ENCODE measurements around the gene MTFR1L.

MTFR1L gene

GRCh38 chr1:25819491-25820246, at the start of gene MTFR1L:
TSS of gene MTFR1L (plus strand) at chr1:25819954. CDS start at chr1:25823105, 3,151 bp downstream.
- peak; percentile 89 for DNase-seq (ENCODE audit: low spot score)

GRCh38 chr1:25770541-25771220, 49.1 kb upstream of the MTFR1L start:
- no peak for DNase-seq (ENCODE audit: low spot score)

GRCh38 chr1:25771221-25772114, 48.3 kb upstream of the MTFR1L start:
- peak; percentile 82 for DNase-seq (ENCODE audit: low spot score)

GRCh38 chr1:25772164-25772563, 47.6 kb upstream of the MTFR1L start:
- DNase-seq (ENCODE audit: low spot score) = no peak

- DNase-seq (ENCODE audit: low spot score) = no peak
Measured at GRCh38 chr1:25772692-25773245, 47.0 kb upstream of the MTFR1L start.

GRCh38 chr1:25773441-25774125, 46.2 kb upstream of the MTFR1L start:
- DNase-seq (ENCODE audit: low spot score) = no peak

- DNase-seq (ENCODE audit: low spot score) = no peak
Measured at GRCh38 chr1:25774206-25774803, 45.4 kb upstream of the MTFR1L start.

- DNase-seq (ENCODE audit: low spot score) = no peak
Measured at GRCh38 chr1:25774921-25775771, 44.6 kb upstream of the MTFR1L start.

GRCh38 chr1:25779388-25779787, 40.4 kb upstream of the MTFR1L start:
- DNase-seq (ENCODE audit: low spot score) = no peak

- DNase-seq (ENCODE audit: low spot score) = no peak
Measured at GRCh38 chr1:25779894-25780293, 39.9 kb upstream of the MTFR1L start.

GRCh38 chr1:25780318-25781129, 39.2 kb upstream of the MTFR1L start:
- DNase-seq (ENCODE audit: low spot score) = no peak

GRCh38 chr1:25781130-25781433, 38.7 kb upstream of the MTFR1L start:
- no peak for DNase-seq (ENCODE audit: low spot score)

GRCh38 chr1:25782608-25783201, 37.0 kb upstream of the MTFR1L start:
- no peak for DNase-seq (ENCODE audit: low spot score)

GRCh38 chr1:25784575-25785051, 35.1 kb upstream of the MTFR1L start:
- DNase-seq (ENCODE audit: low spot score) = no peak

GRCh38 chr1:25785333-25786067, 34.3 kb upstream of the MTFR1L start:
- no peak for DNase-seq (ENCODE audit: low spot score)

GRCh38 chr1:25786887-25787759, 32.6 kb upstream of the MTFR1L start:
- DNase-seq (ENCODE audit: low spot score) = no peak

- DNase-seq (ENCODE audit: low spot score) = no peak
Measured at GRCh38 chr1:25787760-25788166, 32.0 kb upstream of the MTFR1L start.

Measured in ecto neural progenitor cell (in vitro differentiated cells).